ENCODE data around the gene PEBP1.

PEBP1 gene

DNA sequence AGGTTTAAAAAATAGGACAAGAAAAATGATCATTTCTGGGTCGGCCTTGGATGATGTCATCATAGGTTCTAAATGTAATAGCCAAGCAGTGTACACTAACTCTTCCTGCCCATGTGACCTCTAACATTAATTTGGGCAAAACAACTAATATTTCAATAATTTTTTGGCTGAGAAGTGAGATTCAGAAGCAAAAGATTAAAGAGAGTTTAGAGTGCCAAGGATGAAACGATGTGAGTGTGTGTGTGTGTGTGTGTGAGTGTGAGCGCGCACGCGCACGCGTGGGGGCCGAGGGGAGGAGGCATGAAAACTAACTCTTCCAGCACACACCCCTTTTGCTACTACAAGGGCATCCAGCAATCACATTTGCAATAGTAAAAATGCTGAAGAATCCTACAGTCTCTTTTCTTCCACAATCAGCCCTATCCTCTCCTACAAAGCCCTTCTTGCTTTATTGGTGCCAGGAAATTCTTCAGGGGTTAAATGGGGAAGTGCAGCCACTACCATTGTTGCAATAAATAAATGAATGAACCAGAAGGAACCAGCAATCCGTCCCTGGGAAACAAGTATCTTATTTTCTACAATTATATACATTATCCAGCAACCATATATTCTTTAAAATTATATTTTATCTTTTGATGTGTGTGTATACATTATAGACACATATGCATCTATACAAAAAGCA lies 52.9 kb downstream of the PEBP1 start:
- DNase-seq: peak; percentile 46 to 95 (median 62)
- intact Hi-C loops (cut with DNase I): loop anchor here (5.0 kb wide), 1 partner anchor 52 kb away; the partner anchor contains the start of gene PEBP1

DNA sequence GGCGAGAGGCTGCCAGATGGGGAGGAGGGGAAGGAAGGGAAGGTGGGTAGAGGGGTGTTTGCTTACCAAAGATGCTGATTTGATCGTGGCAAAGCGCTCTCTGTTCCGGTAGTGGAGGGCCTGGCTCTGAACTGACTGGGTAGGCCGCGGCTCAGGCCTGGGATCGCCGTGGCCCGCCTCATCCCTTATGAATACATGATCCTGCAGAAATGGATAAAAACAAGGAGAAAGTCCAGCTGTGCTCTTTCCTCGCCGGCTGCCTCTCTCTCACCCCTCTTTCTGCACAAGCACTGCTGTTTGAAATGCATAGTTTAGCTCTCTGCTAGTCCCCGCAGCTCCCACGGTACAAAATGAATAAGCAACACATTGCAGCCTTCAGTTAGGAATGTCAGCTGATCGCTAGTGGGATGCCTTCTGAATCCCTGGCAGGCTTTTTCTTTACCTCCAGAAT lies 53.8 kb downstream of the PEBP1 start:
- intact Hi-C loops (cut with DNase I): loop anchor here (5.0 to 10.0 kb wide), 2 partner anchors 52 to 95 kb away; partner anchors contain the start of gene PEBP1
- DNase-seq: peak; percentile 40 to 93 (median 58)

DNA sequence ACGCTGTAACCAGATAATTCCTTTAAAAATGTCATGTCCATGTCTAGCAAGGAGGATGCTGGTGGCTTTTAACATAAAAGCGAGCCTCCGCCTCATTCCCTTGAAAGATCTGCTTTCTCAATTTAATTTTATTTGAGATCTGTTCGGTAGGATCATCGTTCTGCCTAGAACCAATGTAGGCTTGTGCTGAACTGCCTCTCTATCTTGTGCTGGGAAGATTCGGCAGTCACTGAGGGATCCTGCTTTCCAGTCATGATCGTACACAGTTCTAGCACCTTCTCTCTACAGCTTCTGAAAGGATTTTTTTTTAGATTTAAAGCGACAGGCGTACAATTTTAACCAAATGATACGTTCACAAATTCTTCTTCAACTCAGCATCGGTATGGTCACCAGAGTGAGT lies 54.3 kb downstream of the PEBP1 start:
- intact Hi-C loops (cut with DNase I): loop anchor here (10.0 kb wide), 1 partner anchor 95 kb away; no protein-coding TSS in a partner anchor

DNA sequence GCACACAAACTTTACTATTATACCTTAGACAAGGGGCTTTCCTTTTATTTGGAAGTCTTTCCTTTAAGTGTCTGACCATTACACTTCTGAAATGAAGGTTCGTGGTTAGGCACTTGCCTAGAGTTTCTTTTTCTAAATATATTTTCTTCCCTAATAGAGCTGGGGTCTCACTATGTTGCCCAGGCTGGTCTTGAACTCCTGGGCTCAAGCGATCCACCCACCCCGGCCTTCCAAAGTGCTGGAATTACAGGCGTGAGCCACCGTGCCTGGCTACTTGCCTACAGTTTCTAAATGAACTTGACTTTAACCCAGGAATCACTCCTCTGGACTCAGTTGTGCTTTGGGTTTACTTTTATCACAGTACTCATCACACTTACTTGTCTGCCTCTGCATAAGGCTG lies 57.6 kb downstream of the PEBP1 start:
- intact Hi-C loops (cut with DNase I): loop anchor here (10.0 kb wide), 1 partner anchor 91 kb away; no protein-coding TSS in a partner anchor
- DNase-seq: no peak

More for the DNA sequence above, 54.3 kb downstream of the PEBP1 start:
- peak in 3 of 10 donors; percentile 16 to 44 (median 28) for DNase-seq

DNA sequence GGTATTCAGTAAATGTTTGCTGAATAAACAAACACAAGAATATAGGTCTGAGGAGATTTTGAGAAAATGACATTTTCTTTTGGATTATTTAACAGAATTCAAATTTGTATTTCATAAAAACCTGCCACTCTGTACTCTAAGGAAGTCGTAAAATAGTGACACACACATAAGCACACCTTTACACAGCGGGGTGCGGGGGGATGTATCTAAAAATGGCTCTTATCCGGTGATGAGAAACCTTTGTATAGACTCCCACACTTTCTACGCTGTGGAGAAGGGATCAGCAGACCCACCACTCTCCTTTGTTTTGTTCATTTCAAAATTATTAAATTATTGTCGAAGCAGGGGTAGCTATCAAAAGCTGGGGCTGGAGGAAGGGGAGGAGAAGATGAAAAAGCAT lies 58.0 kb downstream of the PEBP1 start:
- intact Hi-C loops (cut with DNase I): loop anchor here (10.0 kb wide), 1 partner anchor 91 kb away; no protein-coding TSS in a partner anchor
- DNase-seq: no peak

All from posterior cingulate gyrus (tissue), 11 donors.